PC-9 (cell line): ENCODE data around the gene AP4M1.
A peak's percentile ranks its signal among the peaks of the same experiment; 100 is the strongest.

Experiments
- CTCF ChIP-seq: fragments of 200-600 bp; sonication (generic); conservative IDR thresholded peaks from 2 replicates; pipeline ENCODE4 v1.6.1; 2017; ENCODE audit warnings: mixed run types, antibody characterized with exemption, mild to moderate bottlenecking, moderate library complexity
- EZH2 ChIP-seq: fragments of 200-600 bp; sonication (generic); IDR thresholded peaks from 2 replicates; pipeline ENCODE4 v1.8.0; 2017; ENCODE audit warnings: antibody characterized with exemption, low read depth

DNA sequence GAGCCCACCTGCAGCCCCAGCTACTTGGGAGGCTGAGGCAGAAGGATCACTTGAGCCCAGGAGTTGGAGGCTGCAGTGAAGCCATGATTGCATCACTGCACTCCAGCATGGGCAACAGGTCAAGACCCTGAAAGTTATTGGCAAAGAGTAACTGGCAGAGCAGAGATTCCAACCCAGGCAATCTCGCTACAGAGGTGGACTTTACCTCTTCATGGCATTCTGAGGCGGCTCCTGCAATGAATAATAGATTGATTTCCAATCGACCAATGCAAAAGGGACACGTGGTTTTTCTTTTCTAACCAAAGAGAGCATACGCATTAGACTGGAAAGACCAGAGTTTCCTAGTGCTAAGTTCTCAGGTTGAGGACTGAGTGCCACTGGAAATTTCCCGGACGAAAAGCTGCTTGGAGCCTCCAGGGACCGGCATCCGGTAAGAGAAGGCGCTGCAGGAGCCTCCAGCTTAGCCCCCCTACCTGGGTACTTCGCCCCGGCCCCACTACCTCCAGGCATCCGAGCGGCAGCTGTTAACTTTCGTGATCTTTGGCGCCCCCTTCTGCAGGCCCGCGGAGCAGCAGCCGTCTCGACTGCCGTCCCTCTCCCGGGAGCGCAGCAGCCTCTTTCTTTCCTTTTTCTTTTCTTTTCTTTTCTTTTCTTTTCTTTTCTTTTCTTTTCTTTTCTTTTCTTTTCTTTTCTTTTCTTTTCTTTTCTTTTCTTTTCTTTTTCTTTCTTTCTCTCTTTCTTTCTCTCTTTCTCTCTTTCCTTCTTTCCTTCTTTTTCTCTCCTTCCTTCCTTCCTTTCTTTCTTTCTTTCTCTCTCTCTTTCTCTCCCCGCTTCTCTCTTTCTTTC lies 29.4 kb downstream of the AP4M1 start:
- TF ChIP-seq CTCF (peak; percentile 89), EZH2 (no peak)
